ENCODE results near the gene EPB41L1. TPM values are rescaled to one million over a fixed set of nuclear protein-coding genes. Genes with fewer than 3 reads are reported as not detected.

EPB41L1 gene
- polyA plus RNA-seq, 1 donor (not counting 4 experiments of a cell fraction or from before 2014, with no cell fraction given) = 1.2 TPM

- Histone ChIP-seq H4K20me1 (ENCODE audit: control insufficient read depth, extremely low read depth, insufficient read depth, low read length) (no peaks in the 10 kb centered on the region), H3K4me2 (ENCODE audit: control insufficient read depth, extremely low read depth, insufficient read depth, low read depth, low read length) (no peak overlapping the region), H3K9me1 (ENCODE audit: control insufficient read depth, extremely low read depth, insufficient read depth, low read length) (no peaks in the 10 kb centered on the region), H3K4me3 (ENCODE audit: control insufficient read depth in 2 of 3, extremely low read depth in 1 of 3, insufficient read depth in 2 of 3, low read depth in 1 of 3, low read length in 3 of 3) (no peak overlapping the region), H3K27ac (ENCODE audit: control insufficient read depth, insufficient read depth, low read length) (no peak overlapping the region), H3K4me1 (ENCODE audit: control insufficient read depth, extremely low read depth, insufficient read depth, low read length) (no peaks in the 10 kb centered on the region), H3K79me2 (ENCODE audit: control insufficient read depth, insufficient read depth, low read length) (no peaks in the 10 kb centered on the region), H3K36me3 (ENCODE audit: control insufficient read depth in 2 of 2, extremely low read depth in 1 of 2, insufficient read depth in 2 of 2, low read length in 2 of 2) (no peaks in the 10 kb centered on the region), H3K9me3 (ENCODE audit: control insufficient read depth, low read depth, low read length) (no peaks in the 10 kb centered on the region), H3K9ac (ENCODE audit: control insufficient read depth, extremely low read depth, insufficient read depth, low read length) (no peak overlapping the region), H3K27me3 (ENCODE audit: control insufficient read depth, extremely low read depth, insufficient read depth, low read length) (no peaks in the 10 kb centered on the region), H2AFZ (ENCODE audit: control insufficient read depth, low read length) (no peak overlapping the region)
- FAIRE-seq (no peak), DNase-seq (ENCODE audit: low read depth, low spot score) (no peak)
- dilution Hi-C loops (cut with MboI; ENCODE audit: extremely low pct_ligation_motif_present, low sequenced_read_pairs) = no loop called here
- TF ChIP-seq CTCF (optimal IDR thresholded peaks at IDR 0.05 in 1 of 3, IDR thresholded peaks at IDR 0.05 in 1 of 3, conservative IDR thresholded peaks at IDR 0.05 in 1 of 3; ENCODE audit: extremely low read depth in 1 of 3, insufficient read depth in 2 of 3, low read length in 3 of 3) (no peak), EZH2 (IDR thresholded peaks at IDR 0.05; ENCODE audit: low read length) (no peak)
These were observed 127.3 kb downstream of the EPB41L1 start for GRCh38 chr20:36281785-36282380.

Other genes with a start within 250 kb of the EPB41L1 start
- 5.8 to 11.7 TPM (median 10.5 TPM) in 3 replicates for gene SCAND1, start 200.2 kb upstream of the EPB41L1 start, polyA plus RNA-seq
- gene CNBD2, start 186.2 kb upstream of the EPB41L1 start, polyA plus RNA-seq = 1.7 to 3.9 TPM (median 3.0 TPM) in 3 replicates
- 20.1 to 29.5 TPM (median 27.1 TPM) in 3 replicates for gene AAR2, start 81.7 kb downstream of the EPB41L1 start, polyA plus RNA-seq
- gene DLGAP4, start 151.6 kb downstream of the EPB41L1 start, polyA plus RNA-seq = 9.6 to 27.0 TPM (median 10.1 TPM) in 3 replicates